Hair follicular keratinocyte (primary cell): ENCODE results near the gene RPP25L. TPM values are rescaled to one million over a fixed set of nuclear protein-coding genes. Genes with fewer than 3 reads are reported as not detected.

Experiments used
- total RNA-seq: library from RNA; depleted of rRNA; stranded (reverse); fragments of >200 nt; gene quantifications from 2 replicates; pipeline ENCODE4 v1.2.3, GENCODE V29; 2015

The RPP25L gene
- total RNA-seq: 33.7 and 42.5 TPM in 2 replicates

GRCh38 chr9:34611811-34612787 is at the start of gene RPP25L:
RPP25L (minus strand) TSS chr9:34612097; CDS start chr9:34611296, 801 bp downstream.

GRCh38 chr9:34651876-34652601 is 40.1 kb upstream of the RPP25L start, which contains the start of gene IL11RA:
IL11RA (plus strand) TSS chr9:34652185; CDS start chr9:34655218, 3,033 bp downstream.

DNA sequence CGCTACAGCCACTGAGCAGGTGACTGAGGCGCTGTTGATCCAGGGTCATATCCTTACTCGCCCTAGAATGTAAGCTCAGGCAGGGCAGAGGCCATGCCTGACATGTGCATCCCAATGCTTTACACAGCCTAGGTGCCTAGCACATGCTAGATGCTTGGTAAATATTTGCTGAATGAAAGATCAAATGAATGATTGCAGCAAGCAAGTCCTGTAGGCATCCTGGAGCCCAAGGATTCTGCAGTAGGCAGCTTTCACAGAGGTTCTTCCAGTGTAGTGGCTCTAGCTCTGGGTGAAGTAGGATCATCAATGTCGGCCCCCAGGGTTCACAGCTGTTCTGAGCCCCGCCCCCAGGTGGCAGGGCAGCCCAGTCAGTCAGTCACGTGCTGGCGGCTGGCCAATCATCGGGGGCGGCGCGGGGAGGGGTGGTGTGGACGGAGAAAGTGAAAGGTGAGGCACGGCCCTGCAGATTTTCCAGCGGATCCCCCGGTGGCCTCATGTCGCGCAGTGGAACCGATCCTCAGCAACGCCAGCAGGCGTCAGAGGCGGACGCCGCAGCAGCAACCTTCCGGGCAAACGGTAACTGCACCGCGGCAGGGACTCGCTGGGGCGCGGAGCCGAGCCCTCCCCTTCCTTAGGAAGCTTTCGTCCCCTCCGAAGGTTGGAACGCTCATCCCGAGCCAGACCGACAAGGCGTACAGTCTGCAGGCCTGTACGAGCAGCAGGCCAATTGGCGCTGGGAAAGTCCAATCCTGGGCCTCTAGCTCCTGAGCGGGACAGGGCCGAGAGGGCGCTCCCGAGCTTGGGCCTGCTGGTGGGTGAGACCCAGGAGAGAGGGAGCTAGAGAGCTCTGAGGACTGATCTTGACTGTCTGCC is 34.5 kb upstream of the RPP25L start, which contains the start of gene GALT:
Gene GALT (plus strand): TSS at position 465 of the 873 bp plus-strand sequence. CDS start 30 bp downstream, at position 495.

DNA sequence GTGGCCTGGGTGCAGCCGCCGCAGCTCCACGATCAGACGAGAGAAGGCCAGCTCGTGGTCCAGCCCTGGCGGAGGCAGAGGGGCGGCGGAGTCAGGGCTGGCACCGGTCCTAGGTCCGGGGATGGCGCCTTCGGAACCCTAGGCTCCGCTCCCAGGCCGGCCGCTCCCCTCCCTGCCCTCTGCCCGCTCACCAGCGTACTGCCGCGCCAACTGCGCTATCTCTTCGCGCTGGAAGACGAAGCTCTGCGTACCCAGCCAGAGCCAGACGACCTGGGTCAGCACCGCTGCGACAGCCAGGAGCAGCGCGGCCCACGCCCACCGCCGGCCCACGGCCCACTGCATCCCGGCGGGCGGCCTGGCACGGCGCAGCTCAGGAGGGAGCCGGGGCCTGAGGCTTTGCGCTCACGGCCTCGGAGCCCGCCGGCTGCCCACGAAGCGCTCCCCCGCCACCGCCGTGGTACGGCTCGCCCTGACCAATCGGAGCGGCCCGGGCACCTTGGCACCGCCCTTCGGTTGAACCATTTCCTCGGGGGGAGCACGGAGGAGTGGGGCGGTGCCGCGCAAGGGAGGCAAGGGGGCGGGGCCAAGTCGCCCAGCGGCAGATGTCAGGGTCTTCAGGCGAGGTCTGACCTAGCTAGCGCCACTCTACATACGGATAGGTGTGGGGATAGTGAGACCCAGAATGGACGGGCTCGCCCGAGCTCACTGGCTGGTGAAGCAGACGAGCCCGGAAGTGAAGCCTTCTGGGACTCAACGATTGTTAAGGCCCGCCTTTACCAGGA is 25.6 kb upstream of the RPP25L start, which contains the start of gene SIGMAR1:
Gene SIGMAR1 (minus strand): TSS at position 432 of the 782 bp plus-strand sequence. CDS start 90 bp downstream, at position 342.

GRCh38 chr9:34628656-34629490 is 17.0 kb upstream of the RPP25L start, which contains the start of gene ARID3C:
ARID3C (minus strand) TSS chr9:34629066; CDS start chr9:34628014, 1,052 bp downstream.

GRCh38 chr9:34620061-34620994 is 8.4 kb upstream of the RPP25L start, which contains the start of gene DCTN3:
DCTN3 (minus strand) TSS chr9:34620495; CDS start chr9:34620464, 31 bp downstream.

GRCh38 chr9:34589636-34590380 is 22.1 kb downstream of the RPP25L start, which contains the start of gene CNTFR:
CNTFR (minus strand) TSS chr9:34589724; CDS start chr9:34568981, 20,743 bp downstream.

Other genes with a start within 250 kb of the RPP25L start
- 10.4 and 12.7 TPM in 2 replicates for gene MYORG, start 235.2 kb downstream of the RPP25L start, total RNA-seq
- 8.5 and 10.7 TPM in 2 replicates for gene FAM219A, start 153.5 kb downstream of the RPP25L start, total RNA-seq
- gene DNAI1, start 153.3 kb downstream of the RPP25L start, total RNA-seq: not detected in 2 replicates
- gene ENHO, start 89.1 kb downstream of the RPP25L start, total RNA-seq: not detected in 2 replicates
- gene CNTFR, start 22.4 kb downstream of the RPP25L start, total RNA-seq: 0.23 TPM in 1 of 2 replicates, not detected in the other
- 132 and 150 TPM in 2 replicates for gene DCTN3, start 8.4 kb upstream of the RPP25L start, total RNA-seq
- 0.31 TPM in 1 of 2 replicates, not detected in the other for gene ARID3C, start 17.0 kb upstream of the RPP25L start, total RNA-seq
- 197 and 248 TPM in 2 replicates for gene SIGMAR1, start 25.7 kb upstream of the RPP25L start, total RNA-seq
- 24.7 and 39.3 TPM in 2 replicates for gene GALT, start 34.6 kb upstream of the RPP25L start, total RNA-seq
- gene IL11RA, start 40.1 kb upstream of the RPP25L start, total RNA-seq: 1.2 and 9.1 TPM in 2 replicates
- gene CCL27, start 50.6 kb upstream of the RPP25L start, total RNA-seq: not detected in 2 replicates
- not detected in 2 replicates for gene CCL19, start 79.2 kb upstream of the RPP25L start, total RNA-seq
- gene CCL21, start 98.0 kb upstream of the RPP25L start, total RNA-seq: 0.31 TPM in 1 of 2 replicates, not detected in the other